ENCODE data around the gene FZD8. TPM values are rescaled to one million over a fixed set of nuclear protein-coding genes. Genes with fewer than 3 reads are reported as not detected.
"Not testable (repeated sequence)": the region's sequence is repeated elsewhere in the genome, so short reads cannot be mapped to it uniquely, and the experiment has no call there.

The FZD8 gene, protein sequence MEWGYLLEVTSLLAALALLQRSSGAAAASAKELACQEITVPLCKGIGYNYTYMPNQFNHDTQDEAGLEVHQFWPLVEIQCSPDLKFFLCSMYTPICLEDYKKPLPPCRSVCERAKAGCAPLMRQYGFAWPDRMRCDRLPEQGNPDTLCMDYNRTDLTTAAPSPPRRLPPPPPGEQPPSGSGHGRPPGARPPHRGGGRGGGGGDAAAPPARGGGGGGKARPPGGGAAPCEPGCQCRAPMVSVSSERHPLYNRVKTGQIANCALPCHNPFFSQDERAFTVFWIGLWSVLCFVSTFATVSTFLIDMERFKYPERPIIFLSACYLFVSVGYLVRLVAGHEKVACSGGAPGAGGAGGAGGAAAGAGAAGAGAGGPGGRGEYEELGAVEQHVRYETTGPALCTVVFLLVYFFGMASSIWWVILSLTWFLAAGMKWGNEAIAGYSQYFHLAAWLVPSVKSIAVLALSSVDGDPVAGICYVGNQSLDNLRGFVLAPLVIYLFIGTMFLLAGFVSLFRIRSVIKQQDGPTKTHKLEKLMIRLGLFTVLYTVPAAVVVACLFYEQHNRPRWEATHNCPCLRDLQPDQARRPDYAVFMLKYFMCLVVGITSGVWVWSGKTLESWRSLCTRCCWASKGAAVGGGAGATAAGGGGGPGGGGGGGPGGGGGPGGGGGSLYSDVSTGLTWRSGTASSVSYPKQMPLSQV
- total RNA-seq (2014; rRNA removed; shearing (Covaris generic)), result 2.2 and 3.2 TPM in 2 replicates

DNA sequence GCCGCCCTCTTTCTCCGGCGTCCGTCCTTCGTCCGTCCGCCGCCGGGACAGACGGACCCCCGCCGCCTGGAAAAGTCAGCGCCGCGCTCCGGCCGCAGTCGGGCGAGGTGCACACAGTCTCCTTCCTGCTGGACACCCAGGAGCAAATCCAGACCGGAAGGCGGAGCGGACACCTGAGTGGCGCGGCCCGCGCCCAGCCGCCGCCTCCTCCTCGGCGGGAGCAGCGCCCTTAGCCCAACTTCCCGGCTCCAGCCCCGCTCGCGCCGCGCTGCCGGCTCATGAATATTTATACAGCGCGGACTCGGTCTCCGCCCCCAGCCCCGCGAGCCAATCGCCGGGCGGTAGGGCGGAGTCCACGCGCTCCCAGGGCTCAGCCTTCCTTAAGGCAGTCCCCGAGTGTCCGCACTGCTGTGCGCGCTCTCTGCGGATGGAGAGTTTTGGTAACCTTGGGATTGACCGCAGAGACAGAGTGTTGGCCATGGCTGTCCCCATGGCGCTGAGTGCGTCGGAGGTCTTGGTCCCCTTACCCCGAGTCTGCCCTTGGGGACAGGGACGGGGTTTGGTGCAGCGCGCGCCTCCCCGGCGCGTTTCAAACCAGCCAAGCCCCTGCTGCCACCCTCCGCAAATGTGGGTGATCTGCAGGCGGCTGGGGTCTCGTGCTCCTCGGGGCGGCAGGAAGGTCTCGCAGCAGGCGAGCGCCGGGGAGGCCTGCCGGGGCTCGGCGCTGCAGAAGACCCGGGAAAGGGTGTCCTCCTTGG, at the start of gene FZD8:
TSS of gene FZD8 (minus strand) at position 262 of the 758 bp plus-strand sequence. CDS start 867 bp downstream, outside the sequence.
- peak; percentile 92 for DNase-seq (ENCODE audit: low read depth)

- DNase-seq (ENCODE audit: low read depth), result no peak
Observed at GRCh38 chr10:35691522-35692236, 49.6 kb upstream of the FZD8 start.

GRCh38 chr10:35690534-35690933, 48.4 kb upstream of the FZD8 start:
- no peak for DNase-seq (ENCODE audit: low read depth)

GRCh38 chr10:35685858-35686257, 43.8 kb upstream of the FZD8 start:
- not testable (repeated sequence) for DNase-seq (ENCODE audit: low read depth)

GRCh38 chr10:35685402-35685801, 43.3 kb upstream of the FZD8 start:
- DNase-seq (ENCODE audit: low read depth), result no peak

DNA sequence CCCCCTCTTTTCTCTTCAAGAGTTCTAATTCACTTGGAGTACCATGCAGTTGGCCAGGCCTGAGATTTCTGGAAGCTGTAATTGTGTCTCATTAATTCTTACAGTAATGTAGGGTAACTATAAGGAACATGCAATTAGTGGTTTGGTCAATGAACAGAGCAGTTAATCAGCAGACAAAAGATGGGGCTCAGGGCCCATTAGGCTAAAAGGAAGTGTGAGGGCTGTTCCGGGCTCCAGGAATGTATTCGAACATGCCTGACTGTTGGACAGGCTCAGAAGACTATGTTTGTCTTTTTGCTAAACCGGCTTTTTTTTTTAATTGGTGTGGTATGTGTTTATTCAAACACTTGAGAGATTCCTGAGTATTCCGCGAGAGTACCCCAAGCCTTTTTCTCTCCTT, 42.5 kb upstream of the FZD8 start:
- no peak for DNase-seq (ENCODE audit: low read depth)

DNA sequence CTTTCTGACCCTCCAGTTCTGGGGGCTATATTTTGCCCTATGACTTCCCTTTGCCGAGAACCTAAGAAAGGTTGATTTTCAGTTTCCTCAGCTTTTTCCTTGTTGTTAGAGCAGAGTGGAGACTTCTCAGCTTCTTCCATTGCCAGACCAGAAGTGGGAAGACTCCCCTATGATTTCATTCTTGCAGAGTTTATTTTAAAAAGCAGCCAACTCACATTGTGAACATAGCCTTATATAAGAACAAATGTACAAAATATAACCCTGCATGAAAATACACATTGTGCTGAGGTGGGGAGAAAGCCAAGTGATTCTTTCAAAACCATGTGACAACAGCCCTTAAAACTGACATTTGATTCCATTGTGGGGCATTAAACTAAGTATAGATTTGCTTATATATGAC, 33.8 kb upstream of the FZD8 start:
- DNase-seq (ENCODE audit: low read depth), result no peak

GRCh38 chr10:35674843-35675242, 32.7 kb upstream of the FZD8 start:
- DNase-seq (ENCODE audit: low read depth), result no peak

DNA sequence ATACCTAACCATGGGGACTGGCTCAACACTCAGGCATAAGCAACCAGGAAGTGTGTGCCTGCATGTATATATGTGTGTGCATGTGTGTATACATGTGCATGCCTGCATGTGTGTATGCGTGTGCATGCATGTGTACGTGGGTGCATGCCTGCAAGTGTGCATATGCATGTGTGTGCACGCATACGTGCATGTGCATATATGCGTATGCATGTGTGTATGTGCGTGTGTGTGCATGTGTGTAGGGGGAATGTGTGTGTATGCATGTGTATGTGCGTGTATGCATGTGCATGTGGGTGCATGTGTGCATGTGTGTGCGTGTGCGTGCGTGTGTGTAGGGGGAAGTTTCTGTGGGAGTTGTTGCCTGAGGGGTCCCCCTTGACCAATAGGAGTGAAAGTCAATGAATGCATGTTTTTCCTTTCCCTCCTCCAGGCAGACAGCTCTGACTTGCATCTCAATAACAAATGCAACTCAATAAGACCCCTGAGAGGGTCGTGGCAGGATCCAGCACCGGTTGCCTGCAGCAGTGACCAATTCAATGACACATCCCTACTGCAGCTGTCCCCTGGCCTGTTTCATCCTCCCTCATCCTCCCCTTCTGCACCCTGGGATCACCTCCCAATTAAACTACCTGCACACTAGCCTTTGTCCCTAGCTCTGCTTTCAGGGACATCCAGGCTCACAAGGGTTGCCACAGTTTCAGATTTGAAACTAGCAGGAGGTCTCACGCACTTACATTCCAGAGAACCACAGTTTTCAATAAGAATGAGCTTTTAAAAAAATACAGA, 27.0 kb upstream of the FZD8 start:
- no peak for DNase-seq (ENCODE audit: low read depth)

DNA sequence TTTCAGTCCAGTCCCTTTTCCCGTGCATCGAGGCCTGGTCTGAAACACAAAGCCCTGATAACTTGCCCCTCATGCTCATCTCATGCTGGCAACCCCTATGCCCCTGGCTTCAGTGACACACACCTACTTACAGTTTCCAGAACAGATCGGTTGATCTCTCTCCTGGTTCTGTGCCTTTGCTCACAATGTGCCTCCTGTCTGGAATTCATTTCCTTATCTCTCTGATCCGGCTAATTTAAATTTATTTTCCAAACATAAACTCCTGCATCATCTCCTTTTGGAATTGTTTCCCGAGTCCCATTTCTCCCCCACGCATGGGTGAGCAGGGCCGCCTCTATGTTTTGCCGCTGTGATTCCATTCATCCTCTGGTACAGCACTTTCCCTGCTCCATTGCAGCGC, 25.9 kb upstream of the FZD8 start:
- DNase-seq (ENCODE audit: low read depth), result no peak

- DNase-seq (ENCODE audit: low read depth), result no peak
Observed at GRCh38 chr10:35667270-35667889, 25.3 kb upstream of the FZD8 start.

- no peak for DNase-seq (ENCODE audit: low read depth)
Observed at GRCh38 chr10:35661236-35661635, 19.1 kb upstream of the FZD8 start.

DNA sequence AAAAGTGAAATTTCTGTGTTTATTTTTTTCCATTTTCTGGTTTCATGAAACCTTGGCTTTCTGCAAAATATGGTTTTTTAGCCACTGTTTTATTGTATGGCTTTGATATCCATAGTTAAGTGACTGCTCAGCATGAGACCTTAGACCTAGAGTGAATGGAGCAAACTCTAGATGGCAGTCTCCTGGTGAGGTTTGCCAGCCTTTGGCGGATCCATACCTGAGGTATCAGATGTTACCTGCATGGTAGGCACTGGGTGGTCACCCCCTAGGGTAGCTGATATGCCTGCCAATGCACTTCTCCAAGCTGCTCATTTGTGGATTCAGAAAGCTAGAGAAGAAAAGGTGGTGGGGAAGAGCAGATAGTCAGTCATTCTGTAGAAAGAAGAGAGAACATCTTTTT, 17.4 kb upstream of the FZD8 start:
- no peak for DNase-seq (ENCODE audit: low read depth)

DNA sequence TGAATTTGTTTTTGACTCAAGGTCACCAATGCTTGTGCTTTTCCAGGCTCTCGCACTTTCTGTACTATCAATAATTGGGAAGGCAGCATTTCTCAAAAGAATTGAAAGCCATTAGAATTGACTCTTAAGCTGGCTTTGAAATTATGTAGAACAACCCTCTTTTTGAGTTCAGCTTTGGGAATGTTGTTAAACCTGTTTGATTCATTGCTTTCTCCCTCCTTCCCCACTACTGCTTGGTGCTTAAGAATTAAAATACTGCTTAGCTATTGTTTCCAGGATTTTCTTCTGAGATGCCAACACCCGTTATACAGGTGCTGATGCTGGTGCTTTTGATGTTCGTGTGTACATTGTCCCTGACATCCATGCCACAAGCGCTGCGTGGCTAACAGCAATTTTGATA, 15.5 kb upstream of the FZD8 start:
- no peak for DNase-seq (ENCODE audit: low read depth)

DNA sequence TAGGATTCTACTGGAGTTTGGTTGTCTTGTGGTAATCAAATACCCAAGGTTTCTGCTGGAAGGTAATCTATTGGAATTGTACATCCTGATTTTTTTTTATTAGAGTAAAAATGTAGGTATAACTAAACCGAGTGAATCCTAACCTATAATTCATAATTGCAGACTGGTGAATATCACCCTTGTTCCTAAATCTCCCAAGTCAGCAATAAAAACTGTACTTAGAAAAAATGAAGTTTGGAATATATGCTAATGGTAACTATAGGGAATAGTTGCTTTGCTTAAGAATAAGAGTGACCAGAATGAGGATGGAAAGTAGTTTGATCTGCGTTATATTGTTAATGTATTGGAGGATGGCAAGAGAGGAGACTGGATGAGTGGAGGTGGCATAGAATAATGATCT, 10.7 kb upstream of the FZD8 start:
- no peak for DNase-seq (ENCODE audit: low read depth)

DNA sequence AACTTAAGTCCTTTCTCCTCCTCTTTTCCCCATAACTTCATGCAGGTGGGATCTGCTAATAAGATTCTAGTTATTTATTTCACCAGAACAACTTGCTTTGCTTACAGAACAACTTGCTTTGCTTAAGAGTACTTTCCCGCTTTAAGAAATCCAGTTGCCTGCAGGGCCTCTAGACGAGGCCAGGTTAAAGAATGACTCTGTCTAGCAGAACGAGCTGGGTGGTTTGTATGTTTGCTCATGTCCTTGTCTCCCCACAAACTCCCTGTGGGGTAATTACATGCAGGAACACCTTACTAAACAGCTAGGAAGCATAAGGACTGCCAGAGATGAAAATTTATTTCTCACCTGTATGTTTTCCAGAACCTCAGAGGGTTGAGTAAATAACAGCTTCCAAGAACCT, 8.8 kb upstream of the FZD8 start:
- no peak for DNase-seq (ENCODE audit: low read depth)

GRCh38 chr10:35644050-35644950, 2.2 kb upstream of the FZD8 start:
- no peak for DNase-seq (ENCODE audit: low read depth)

GRCh38 chr10:35643151-35644049, 1.3 kb upstream of the FZD8 start:
- peak; percentile 58 for DNase-seq (ENCODE audit: low read depth)

- no peak for DNase-seq (ENCODE audit: low read depth)
Observed at GRCh38 chr10:35642793-35643114, 658 bp upstream of the FZD8 start.
